ENCODE results near the gene TNFRSF11A. TPM values are rescaled to one million over a fixed set of nuclear protein-coding genes. Genes with fewer than 3 reads are reported as not detected.

Gene TNFRSF11A
- total and polyA plus RNA-seq, 2 experiments from 2014 or later, result 4.1 to 5.6 TPM

DNA sequence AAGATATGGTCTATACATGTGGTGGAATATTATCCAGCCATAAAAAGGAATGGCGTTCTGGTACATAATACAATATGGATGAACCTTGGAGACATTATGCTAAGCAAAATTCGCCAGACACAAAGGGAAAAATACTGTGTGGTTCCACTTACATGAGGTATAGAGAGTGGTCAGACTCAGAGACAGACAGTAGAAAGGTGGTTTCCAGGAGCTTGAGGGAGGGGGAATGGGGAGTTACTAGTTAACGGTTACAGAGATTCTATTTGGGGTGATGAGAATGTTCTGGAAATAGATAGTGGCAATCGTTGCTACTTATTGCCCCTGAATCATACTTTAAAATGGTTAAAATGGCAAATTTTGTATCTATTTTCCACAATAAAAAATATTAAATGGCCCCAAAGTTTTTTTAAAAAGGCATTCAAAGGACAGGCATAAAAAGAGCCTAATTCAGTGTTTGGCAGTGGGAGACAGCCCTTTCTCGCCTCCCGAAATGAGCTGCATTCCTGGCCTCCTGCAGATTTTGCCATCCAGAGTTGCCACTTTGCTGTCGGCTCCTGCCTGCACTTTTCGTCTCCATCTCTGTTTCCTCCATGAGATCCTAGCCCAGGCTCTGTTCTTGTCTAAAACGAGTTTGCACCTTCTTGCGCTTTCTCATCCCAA lies 13.5 kb downstream of the TNFRSF11A start:
- no peak for DNase-seq (ENCODE audit: low spot score)
- H2AFZ ChIP-seq, result no peak overlapping the region
- no peaks in the 10 kb centered on the region for H3K27me3 ChIP-seq
- 77% methylated on average over 10 of the region's 10 CpGs for WGBS (ENCODE audit: low lambda C conversion rate, missing lambda C conversion rate)
- H3K79me2 ChIP-seq, result no peaks in the 10 kb centered on the region
- H3K36me3 ChIP-seq (replicated peaks; ENCODE audit: insufficient read depth, low read depth), result no peaks in the 10 kb centered on the region
- no peak for TF ChIP-seq EZH2 (IDR thresholded peaks at IDR 0.05; ENCODE audit: borderline replicate concordance)
- no peak for TF ChIP-seq EZH2phosphoT487 (IDR thresholded peaks at IDR 0.05; ENCODE audit: low read depth, severe bottlenecking, unreplicated experiment)
- TF ChIP-seq, protein P1, sequence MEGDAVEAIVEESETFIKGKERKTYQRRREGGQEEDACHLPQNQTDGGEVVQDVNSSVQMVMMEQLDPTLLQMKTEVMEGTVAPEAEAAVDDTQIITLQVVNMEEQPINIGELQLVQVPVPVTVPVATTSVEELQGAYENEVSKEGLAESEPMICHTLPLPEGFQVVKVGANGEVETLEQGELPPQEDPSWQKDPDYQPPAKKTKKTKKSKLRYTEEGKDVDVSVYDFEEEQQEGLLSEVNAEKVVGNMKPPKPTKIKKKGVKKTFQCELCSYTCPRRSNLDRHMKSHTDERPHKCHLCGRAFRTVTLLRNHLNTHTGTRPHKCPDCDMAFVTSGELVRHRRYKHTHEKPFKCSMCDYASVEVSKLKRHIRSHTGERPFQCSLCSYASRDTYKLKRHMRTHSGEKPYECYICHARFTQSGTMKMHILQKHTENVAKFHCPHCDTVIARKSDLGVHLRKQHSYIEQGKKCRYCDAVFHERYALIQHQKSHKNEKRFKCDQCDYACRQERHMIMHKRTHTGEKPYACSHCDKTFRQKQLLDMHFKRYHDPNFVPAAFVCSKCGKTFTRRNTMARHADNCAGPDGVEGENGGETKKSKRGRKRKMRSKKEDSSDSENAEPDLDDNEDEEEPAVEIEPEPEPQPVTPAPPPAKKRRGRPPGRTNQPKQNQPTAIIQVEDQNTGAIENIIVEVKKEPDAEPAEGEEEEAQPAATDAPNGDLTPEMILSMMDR (IDR thresholded peaks at IDR 0.05; ENCODE audit: poor library complexity), result no peak
- H3K27ac ChIP-seq, result no peak overlapping the region
- no peak overlapping the region for H3K4me2 ChIP-seq
- peaks cover 7% of the 10 kb centered on the region for H3K4me1 ChIP-seq (ENCODE audit: insufficient read depth)
- no peaks in the 10 kb centered on the region for H3K9me3 ChIP-seq (ENCODE audit: low read depth)
- no peaks in the 10 kb centered on the region for H3K9me2 ChIP-seq (replicated peaks; ENCODE audit: insufficient read depth)
- H3K4me3 ChIP-seq, result no peak overlapping the region
- H4K20me1 ChIP-seq (ENCODE audit: insufficient read depth, poor library complexity, severe bottlenecking), result no peaks in the 10 kb centered on the region

- Histone ChIP-seq H3K9me2 (replicated peaks; ENCODE audit: insufficient read depth) (no peaks in the 10 kb centered on the region), H4K20me1 (ENCODE audit: insufficient read depth, poor library complexity, severe bottlenecking) (no peaks in the 10 kb centered on the region), H3K4me2 (peak overlapping the region; percentile 51), H3K27me3 (peaks cover 2% of the 10 kb centered on the region), H2AFZ (no peak overlapping the region), H3K36me3 (replicated peaks; ENCODE audit: insufficient read depth, low read depth) (no peaks in the 10 kb centered on the region), H3K4me3 (no peak overlapping the region), H3K4me1 (ENCODE audit: insufficient read depth) (peaks cover 7% of the 10 kb centered on the region), H3K79me2 (no peaks in the 10 kb centered on the region), H3K9me3 (ENCODE audit: low read depth) (no peaks in the 10 kb centered on the region), H3K27ac (peak overlapping the region; percentile 70)
- 48% methylated on average over 15 of the region's 15 CpGs for WGBS (ENCODE audit: low lambda C conversion rate, missing lambda C conversion rate)
- TF ChIP-seq, protein P1 (IDR thresholded peaks at IDR 0.05; ENCODE audit: poor library complexity), result no peak
- TF ChIP-seq EZH2 (IDR thresholded peaks at IDR 0.05; ENCODE audit: borderline replicate concordance) (no peak), EZH2phosphoT487 (IDR thresholded peaks at IDR 0.05; ENCODE audit: low read depth, severe bottlenecking, unreplicated experiment) (no peak)
- peak; percentile 52 for DNase-seq (ENCODE audit: low spot score)
These were observed 14.2 kb downstream of the TNFRSF11A start for GRCh38 chr18:62339106-62339988.

DNA sequence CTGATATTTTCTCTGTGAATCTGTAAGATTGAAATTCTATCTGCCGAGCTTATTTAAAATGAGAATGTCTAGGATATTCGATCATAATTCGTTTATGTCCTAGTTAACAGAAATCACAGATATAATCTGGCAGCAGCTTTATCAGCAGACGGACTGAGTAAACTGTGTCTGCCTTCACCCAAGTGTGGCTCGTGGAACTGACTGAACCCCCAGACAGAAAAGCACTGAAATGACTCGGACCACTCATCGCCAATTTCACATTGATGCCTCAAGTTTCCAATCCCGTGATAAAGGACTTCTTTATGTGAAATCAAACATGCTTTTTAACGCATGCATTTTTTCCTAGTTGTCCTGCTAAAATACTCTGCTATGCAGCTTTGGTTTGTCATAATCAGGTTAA lies 15.9 kb downstream of the TNFRSF11A start:
- peaks cover 7% of the 10 kb centered on the region for H3K4me1 ChIP-seq (ENCODE audit: insufficient read depth)
- H3K9me3 ChIP-seq (ENCODE audit: low read depth), result no peaks in the 10 kb centered on the region
- WGBS (ENCODE audit: low lambda C conversion rate, missing lambda C conversion rate), result 86% methylated on average over 9 of the region's 9 CpGs
- no peak for DNase-seq (ENCODE audit: low spot score)
- H3K9me2 ChIP-seq (replicated peaks; ENCODE audit: insufficient read depth), result no peaks in the 10 kb centered on the region
- no peaks in the 10 kb centered on the region for H3K79me2 ChIP-seq
- no peak for TF ChIP-seq EZH2phosphoT487 (IDR thresholded peaks at IDR 0.05; ENCODE audit: low read depth, severe bottlenecking, unreplicated experiment)
- TF ChIP-seq, protein P1 (IDR thresholded peaks at IDR 0.05; ENCODE audit: poor library complexity), result no peak
- TF ChIP-seq EZH2 (IDR thresholded peaks at IDR 0.05; ENCODE audit: borderline replicate concordance), result no peak
- no peaks in the 10 kb centered on the region for H3K36me3 ChIP-seq (replicated peaks; ENCODE audit: insufficient read depth, low read depth)
- H2AFZ ChIP-seq, result no peak overlapping the region
- H4K20me1 ChIP-seq (ENCODE audit: insufficient read depth, poor library complexity, severe bottlenecking), result no peaks in the 10 kb centered on the region
- peaks cover 4% of the 10 kb centered on the region for H3K27me3 ChIP-seq
- no peak overlapping the region for H3K4me3 ChIP-seq
- no peak overlapping the region for H3K27ac ChIP-seq
- H3K4me2 ChIP-seq, result no peak overlapping the region

Data from hepatocyte (in vitro differentiated cells).